Common myeloid progenitor, CD34-positive (primary cell): ENCODE measurements around the gene OSBP2.
"Not testable (repeated sequence)": the region's sequence is repeated elsewhere in the genome, so short reads cannot be mapped to it uniquely, and the experiment has no call there.

Experiments
- CTCF ChIA-PET: fragments of 350-600 bp; sonication (Branson Sonifier 250); formaldehyde crosslinking; loops from one replicate; lab custom pipeline; 2021; ENCODE audit warnings: antibody characterized with exemption; lab: Charles Lee
- POLR2A ChIA-PET: fragments of 350-600 bp; sonication (Branson Sonifier 250); formaldehyde crosslinking; loops from one replicate; lab custom pipeline; 2021; ENCODE audit warnings: antibody characterized with exemption; lab: Charles Lee
- DNase-seq, 3 donors: peaks; one replicate each; pipeline versions ENCODE4 v3.0.0 to v3.0.0-alpha.2; 2013
- H3K27ac ChIP-seq, 2 experiments: 1 replicate in 1 of 2; 2 replicates in 1 of 2; pipeline ENCODE4 v1.7.0; 2013; ENCODE audit warnings: inconsistent platforms in 2 of 2, low read length in 2 of 2, mild to moderate bottlenecking in 2 of 2, low read depth in 1 of 2, moderate library complexity in 1 of 2; ENCODE audit not compliant: severe bottlenecking in 2 of 2, insufficient read depth in 1 of 2, poor library complexity in 1 of 2
- H3K27me3 ChIP-seq, 5 experiments: replicated peaks in 2 of 5; 1 replicate in 3 of 5; 2 replicates in 2 of 5; pipeline versions ENCODE4 v1.6.1 to v1.7.0; 2013; ENCODE audit warnings: low read length in 4 of 5, mild to moderate bottlenecking in 2 of 5, moderate library complexity in 2 of 5, inconsistent platforms in 1 of 5; ENCODE audit not compliant: insufficient read depth in 5 of 5, control insufficient read depth in 4 of 5
- H3K36me3 ChIP-seq, 4 experiments: 1 replicate in 2 of 4; 2 replicates in 2 of 4; pipeline versions ENCODE4 v1.6.1 to v1.7.0; 2013; ENCODE audit warnings: low read length in 3 of 4, control low read depth in 1 of 4, mild to moderate bottlenecking in 1 of 4; ENCODE audit not compliant: control insufficient read depth in 4 of 4, insufficient read depth in 4 of 4
- H3K4me1 ChIP-seq, 4 experiments: 1 replicate in 3 of 4; 2 replicates in 1 of 4; pipeline versions ENCODE4 v1.6.1 to v1.7.1; 2013; ENCODE audit warnings: low read length in 3 of 4, mild to moderate bottlenecking in 3 of 4, control low read depth in 1 of 4, inconsistent platforms in 1 of 4, moderate library complexity in 1 of 4; ENCODE audit not compliant: control insufficient read depth in 4 of 4, insufficient read depth in 4 of 4; ENCODE audit errors: control extremely low read depth in 1 of 4
- H3K4me3 ChIP-seq, 7 experiments: 1 replicate in 4 of 7; 2 replicates in 3 of 7; pipeline versions ENCODE4 v1.5.1 to v1.7.0; 2013; ENCODE audit warnings: mild to moderate bottlenecking in 7 of 7, low read length in 6 of 7, moderate library complexity in 6 of 7, inconsistent platforms in 2 of 7, low read depth in 2 of 7, control low read depth in 1 of 7; ENCODE audit not compliant: insufficient read depth in 4 of 7, control insufficient read depth in 1 of 7; ENCODE audit errors: extremely low read depth in 1 of 7
- H3K9me3 ChIP-seq, 5 experiments: 1 replicate in 4 of 5; 2 replicates in 1 of 5; pipeline versions ENCODE4 v1.6.1 to v1.7.1; 2013; ENCODE audit warnings: low read length in 4 of 5, mild to moderate bottlenecking in 2 of 5, inconsistent platforms in 1 of 5, low read depth in 1 of 5, moderate library complexity in 1 of 5; ENCODE audit not compliant: control insufficient read depth in 4 of 5, insufficient read depth in 2 of 5; ENCODE audit errors: control extremely low read depth in 1 of 5
- WGBS: methylation state at CpG from one replicate; pipeline ENCODE4 v1.1.5; 2013; ENCODE audit not compliant: insufficient coverage; 5-methylcytosine and 5-hydroxymethylcytosine counted together

The OSBP2 gene

GRCh38 chr22:30763815-30764673, 69.4 kb downstream of the OSBP2 start:
- H3K27me3 ChIP-seq = no peaks in the 10 kb centered on the region
- H3K4me3 ChIP-seq = no peak overlapping the region
- no peaks in the 10 kb centered on the region for H3K4me1 ChIP-seq
- POLR2A ChIA-PET = interaction anchor here (0.6 kb wide), 1 partner anchor 44 kb away, joined by 5 read pairs; no protein-coding TSS in a partner anchor
- WGBS = 33% methylated on average over 6 of the region's 12 CpGs
- no peak overlapping the region for H3K27ac ChIP-seq
- CTCF ChIA-PET = interaction anchor here (0.7 to 5.5 kb wide), 19 partner anchors 8 to 466 kb away, joined by 3 to 53 read pairs (median 4); partner anchors contain the start of gene SLC35E4
- peak; percentile 83 to 93 (median 92) for DNase-seq
- no peaks in the 10 kb centered on the region for H3K9me3 ChIP-seq
- H3K36me3 ChIP-seq = no peaks in the 10 kb centered on the region

DNA sequence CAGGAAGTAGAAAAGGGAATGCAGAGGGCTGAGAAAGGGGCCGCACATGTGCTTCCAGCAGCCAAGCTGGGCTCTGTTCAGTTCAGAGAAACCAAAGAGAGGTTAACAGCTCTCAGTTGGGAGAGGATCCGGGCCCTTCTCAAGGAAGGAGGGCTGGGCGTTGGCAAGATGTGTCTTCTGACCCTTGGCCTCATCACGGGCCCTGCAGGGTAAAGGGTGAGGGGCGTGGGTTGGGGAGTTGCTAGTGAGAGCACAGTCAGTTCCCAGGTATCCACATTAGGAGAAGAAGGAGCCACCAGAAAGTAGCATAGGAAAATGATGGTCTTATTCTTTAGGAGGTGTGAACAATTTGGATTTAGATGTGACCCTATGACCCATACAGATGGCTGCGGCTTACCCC, 73.0 kb downstream of the OSBP2 start:
- CTCF ChIA-PET = interaction anchor here (1.3 to 2.1 kb wide), 3 partner anchors 12 to 153 kb away, joined by 6 to 8 read pairs (median 7); no protein-coding TSS in a partner anchor
- Histone ChIP-seq H3K4me1 (no peaks in the 10 kb centered on the region), H3K4me3 (no peak overlapping the region), H3K27ac (no peak overlapping the region), H3K27me3 (no peaks in the 10 kb centered on the region), H3K36me3 (no peaks in the 10 kb centered on the region), H3K9me3 (no peaks in the 10 kb centered on the region)
- 97% methylated on average over 6 of the region's 6 CpGs for WGBS
- no peak for DNase-seq
- POLR2A ChIA-PET = interaction anchor here (0.6 kb wide), 1 partner anchor 386 kb away, joined by 4 read pairs; no protein-coding TSS in a partner anchor

- no peaks in the 10 kb centered on the region for H3K27me3 ChIP-seq
- no peak for DNase-seq
- CTCF ChIA-PET = no interaction called here
- no peak overlapping the region for H3K4me3 ChIP-seq
- H3K27ac ChIP-seq = no peak overlapping the region
- no peaks in the 10 kb centered on the region for H3K9me3 ChIP-seq
- peaks cover 0 to 2% (median 0%) of the 10 kb centered on the region in 4 experiments for H3K4me1 ChIP-seq
- POLR2A ChIA-PET = no interaction called here
- H3K36me3 ChIP-seq = no peaks in the 10 kb centered on the region
- 97% methylated on average over 9 of the region's 9 CpGs for WGBS
Observed at GRCh38 chr22:30770716-30771115, 76.0 kb downstream of the OSBP2 start.

- no peaks in the 10 kb centered on the region for H3K9me3 ChIP-seq
- H3K27me3 ChIP-seq = no peaks in the 10 kb centered on the region
- H3K4me3 ChIP-seq = no peak overlapping the region
- no peaks in the 10 kb centered on the region for H3K36me3 ChIP-seq
- POLR2A ChIA-PET = interaction anchor here (0.6 kb wide), 1 partner anchor 546 kb away, joined by 5 read pairs; no protein-coding TSS in a partner anchor
- no peak overlapping the region for H3K27ac ChIP-seq
- H3K4me1 ChIP-seq = peaks cover 0 to 10% (median 2%) of the 10 kb centered on the region in 4 experiments
- DNase-seq = no peak
- CTCF ChIA-PET = no interaction called here
- WGBS = 96% methylated on average over 5 of the region's 5 CpGs
Observed at GRCh38 chr22:30773919-30774318, 79.2 kb downstream of the OSBP2 start.

DNA sequence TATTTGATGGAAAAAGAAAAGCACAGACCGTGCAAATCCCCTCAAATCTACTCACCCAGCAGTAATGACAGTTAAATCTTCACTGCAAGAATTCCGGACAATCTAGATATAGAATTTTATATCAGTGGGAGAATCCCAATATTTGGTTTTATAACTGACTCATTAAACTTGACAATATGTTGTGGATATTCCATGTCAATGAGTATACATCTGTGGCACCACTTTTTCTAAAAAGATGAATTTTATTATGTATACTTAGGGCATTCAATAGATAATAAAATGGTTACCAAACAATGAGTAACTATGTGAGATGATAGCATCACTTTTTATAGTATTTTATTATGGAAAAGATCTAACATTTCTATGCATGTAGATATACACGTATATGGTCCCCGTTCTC, 79.9 kb downstream of the OSBP2 start:
- Histone ChIP-seq H3K9me3 (no peaks in the 10 kb centered on the region), H3K36me3 (no peaks in the 10 kb centered on the region), H3K4me3 (no peak overlapping the region), H3K27ac (no peak overlapping the region), H3K4me1 (peaks cover 1 to 14% (median 5%) of the 10 kb centered on the region in 4 experiments), H3K27me3 (no peaks in the 10 kb centered on the region)
- no peak for DNase-seq
- ChIA-PET POLR2A (no interaction called here), CTCF (interaction anchor here (1.5 kb wide), 1 partner anchor 146 kb away, joined by 3 read pairs; no protein-coding TSS in a partner anchor)
- WGBS = no CpG with 5 or more reads among the region's 4 CpGs

DNA sequence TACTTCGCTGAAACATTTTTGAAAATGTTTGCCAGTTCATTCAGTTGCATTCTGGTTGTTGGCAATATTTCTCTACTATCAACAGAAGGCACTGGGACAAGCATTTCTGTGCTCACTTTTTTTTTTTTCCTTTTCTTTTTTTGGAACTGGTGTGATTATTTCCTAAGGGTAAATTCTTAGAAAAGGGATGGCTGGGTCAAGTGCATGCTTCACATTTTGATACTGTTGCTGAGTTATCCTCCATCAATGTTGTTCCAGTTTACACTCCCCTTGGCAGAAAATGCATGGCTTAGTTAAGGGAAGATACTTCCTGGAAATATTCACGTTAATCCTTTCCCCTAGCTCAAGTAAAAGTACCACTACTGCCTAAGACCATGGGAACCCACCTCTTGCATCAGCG, 81.8 kb downstream of the OSBP2 start:
- Histone ChIP-seq H3K27ac (no peak overlapping the region), H3K4me1 (peaks cover 6 to 30% (median 15%) of the 10 kb centered on the region in 4 experiments), H3K4me3 (no peak overlapping the region), H3K9me3 (no peaks in the 10 kb centered on the region), H3K36me3 (no peaks in the 10 kb centered on the region), H3K27me3 (no peaks in the 10 kb centered on the region)
- ChIA-PET POLR2A (no interaction called here), CTCF (no interaction called here)
- DNase-seq = no peak
- 100% methylated on average over 1 of the region's 3 CpGs for WGBS

- H3K27ac ChIP-seq, H3K36me3 ChIP-seq, H3K27me3 ChIP-seq, POLR2A ChIA-PET, H3K4me3 ChIP-seq, H3K9me3 ChIP-seq: not testable (repeated sequence)
- DNase-seq = peak in 1 of 3 donors; percentile 19
- CTCF ChIA-PET = interaction anchor here (0.8 kb wide), 1 partner anchor 146 kb away, joined by 3 read pairs; no protein-coding TSS in a partner anchor
- H3K4me1 ChIP-seq = peaks cover 6 to 30% (median 15%) of the 10 kb centered on the region in 4 experiments
- 53% methylated on average over 3 of the region's 6 CpGs for WGBS
Observed at GRCh38 chr22:30777146-30777545, 82.5 kb downstream of the OSBP2 start.
